Neural progenitor cell (in vitro differentiated cells): ENCODE results near the gene GRB7. TPM values are rescaled to one million over a fixed set of nuclear protein-coding genes. Genes with fewer than 3 reads are reported as not detected.

Experiments used
- DNase-seq: peaks from one replicate; pipeline ENCODE4 v3.0.0-alpha.2; 2016; ENCODE audit warnings: low spot score
- H2AFZ ChIP-seq: fragments of 200-600 bp; sonication (generic); replicated peaks from 2 replicates; pipeline ENCODE4 v1.6.1; 2016; ENCODE audit warnings: antibody characterized with exemption
- H3F3A ChIP-seq: fragments of 200-600 bp; sonication (generic); 2 replicates; pipeline ENCODE4 v1.6.1; 2016; ENCODE audit warnings: antibody characterized with exemption, low read depth
- H3K27ac ChIP-seq: fragments of 200-600 bp; sonication (generic); 2 replicates; pipeline ENCODE4 v1.5.1; 2016; ENCODE audit warnings: mild to moderate bottlenecking
- H3K27me3 ChIP-seq: fragments of 200-600 bp; sonication (generic); 2 replicates; pipeline ENCODE4 v1.6.1; 2016; ENCODE audit warnings: mild to moderate bottlenecking, moderate library complexity
- H3K36me3 ChIP-seq: fragments of 200-600 bp; sonication (generic); 2 replicates; pipeline ENCODE4 v1.5.1; 2016
- H3K4me1 ChIP-seq: fragments of 200-600 bp; sonication (generic); 2 replicates; pipeline ENCODE4 v1.6.1; 2016; ENCODE audit warnings: mixed run types
- H3K4me2 ChIP-seq: fragments of 200-600 bp; sonication (generic); 2 replicates; pipeline ENCODE4 v1.6.1; 2016
- H3K4me3 ChIP-seq: fragments of 200-600 bp; sonication (generic); 2 replicates; pipeline ENCODE4 v1.5.1; 2016
- H3K79me2 ChIP-seq: fragments of 200-600 bp; sonication (generic); 2 replicates; pipeline ENCODE4 v1.6.1; 2016; ENCODE audit warnings: low read depth
- H3K9ac ChIP-seq: fragments of 200-600 bp; sonication (generic); 2 replicates; pipeline ENCODE4 v1.6.1; 2016
- H3K9me3 ChIP-seq: fragments of 200-600 bp; sonication (generic); 2 replicates; pipeline ENCODE4 v1.5.1; 2016; ENCODE audit warnings: low read depth
- H4K20me1 ChIP-seq: fragments of 200-600 bp; sonication (generic); 2 replicates; pipeline ENCODE4 v1.6.1; 2016; ENCODE audit warnings: low read depth
- H3K27ac Mint-ChIP-seq: 3 replicates; pipeline ENCODE4 v1.8.0; 2021; ENCODE audit warnings: mixed read lengths
- H3K27me3 Mint-ChIP-seq: 2 replicates; pipeline ENCODE4 v1.8.0; 2022; ENCODE audit warnings: low read depth, mild to moderate bottlenecking, inconsistent platforms, moderate library complexity, mixed read lengths; ENCODE audit not compliant: insufficient read depth
- H3K36me3 Mint-ChIP-seq: 3 replicates; pipeline ENCODE4 v1.8.0; 2021; ENCODE audit warnings: mixed read lengths
- H3K4me1 Mint-ChIP-seq: 3 replicates; pipeline ENCODE4 v1.8.0; 2021; ENCODE audit warnings: mixed read lengths
- H3K4me3 Mint-ChIP-seq: 3 replicates; pipeline ENCODE4 v1.8.0; 2021; ENCODE audit warnings: mild to moderate bottlenecking, moderate library complexity, mixed read lengths
- H3K9me3 Mint-ChIP-seq: 3 replicates; pipeline ENCODE4 v1.8.0; 2020; ENCODE audit warnings: mixed read lengths
- EZH2 ChIP-seq: fragments of 200-600 bp; sonication (generic); IDR thresholded peaks from 2 replicates; pipeline ENCODE4 v1.6.1; 2017; ENCODE audit warnings: antibody characterized with exemption, mild to moderate bottlenecking, moderate library complexity
- EZH2phosphoT487 ChIP-seq: fragments of 200-600 bp; sonication (generic); IDR thresholded peaks from 2 replicates; pipeline ENCODE4 v1.6.1; 2017; ENCODE audit warnings: antibody characterized with exemption
- total RNA-seq: library from RNA; depleted of rRNA; stranded (reverse); fragments of >200 nt; gene quantifications from 2 replicates; pipeline ENCODE4 v1.2.3, GENCODE V29; 2015; ENCODE audit warnings: low replicate concordance
- TF ChIP-seq, protein P1 (sequence below): fragments of 200-600 bp; sonication (generic); IDR thresholded peaks from 2 replicates; pipeline ENCODE4 v1.5.1; 2017; ENCODE audit warnings: antibody characterized with exemption, mild to moderate bottlenecking

The GRB7 gene
- total RNA-seq, 1 donor from 2014 or later: 6.0 TPM

DNA sequence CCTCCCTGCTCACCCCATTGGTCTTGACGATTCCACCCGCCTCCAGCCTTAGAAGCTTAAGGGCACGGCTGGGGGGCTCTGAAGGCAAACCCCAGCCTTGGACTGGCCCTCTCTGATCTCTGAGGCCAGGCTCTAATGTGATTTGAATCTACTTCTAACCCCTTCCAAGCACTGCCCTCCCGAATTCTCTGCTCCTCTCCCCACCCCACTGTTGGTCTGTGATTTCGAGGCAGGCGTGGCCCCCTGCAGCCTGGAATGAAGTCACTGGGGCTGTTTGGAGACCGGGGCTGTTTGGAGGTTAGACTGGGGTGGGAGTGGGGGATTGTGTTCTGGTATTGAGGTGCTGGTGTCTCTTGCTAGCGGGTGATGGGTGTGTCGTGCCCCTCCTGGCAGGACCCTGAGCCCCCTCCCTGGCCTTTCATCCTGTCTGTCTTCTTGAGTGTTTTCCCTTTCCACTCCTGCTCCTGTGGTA, 2.2 kb downstream of the GRB7 start:
- Histone ChIP-seq H2AFZ (peak overlapping the region; percentile 35), H3K4me1 (peaks cover 17% of the 10 kb centered on the region), H3K27me3 (peaks cover 29% of the 10 kb centered on the region), H3K4me2 (peak overlapping the region; percentile 99), H3K79me2 (no peaks in the 10 kb centered on the region), H3K4me3 (peak overlapping the region; percentile 62), H3K9ac (no peak overlapping the region), H3K36me3 (no peaks in the 10 kb centered on the region), H4K20me1 (no peaks in the 10 kb centered on the region), H3F3A (peaks cover 24% of the 10 kb centered on the region), H3K27ac (no peak overlapping the region), H3K9me3 (no peaks in the 10 kb centered on the region)
- H3K4me3 Mint-ChIP-seq: peak overlapping the region; percentile 55
- H3K4me1 Mint-ChIP-seq: peaks cover 15% of the 10 kb centered on the region
- DNase-seq: peak; percentile 18
- peaks cover 50% of the 10 kb centered on the region for H3K27me3 Mint-ChIP-seq
- TF ChIP-seq, protein P1, sequence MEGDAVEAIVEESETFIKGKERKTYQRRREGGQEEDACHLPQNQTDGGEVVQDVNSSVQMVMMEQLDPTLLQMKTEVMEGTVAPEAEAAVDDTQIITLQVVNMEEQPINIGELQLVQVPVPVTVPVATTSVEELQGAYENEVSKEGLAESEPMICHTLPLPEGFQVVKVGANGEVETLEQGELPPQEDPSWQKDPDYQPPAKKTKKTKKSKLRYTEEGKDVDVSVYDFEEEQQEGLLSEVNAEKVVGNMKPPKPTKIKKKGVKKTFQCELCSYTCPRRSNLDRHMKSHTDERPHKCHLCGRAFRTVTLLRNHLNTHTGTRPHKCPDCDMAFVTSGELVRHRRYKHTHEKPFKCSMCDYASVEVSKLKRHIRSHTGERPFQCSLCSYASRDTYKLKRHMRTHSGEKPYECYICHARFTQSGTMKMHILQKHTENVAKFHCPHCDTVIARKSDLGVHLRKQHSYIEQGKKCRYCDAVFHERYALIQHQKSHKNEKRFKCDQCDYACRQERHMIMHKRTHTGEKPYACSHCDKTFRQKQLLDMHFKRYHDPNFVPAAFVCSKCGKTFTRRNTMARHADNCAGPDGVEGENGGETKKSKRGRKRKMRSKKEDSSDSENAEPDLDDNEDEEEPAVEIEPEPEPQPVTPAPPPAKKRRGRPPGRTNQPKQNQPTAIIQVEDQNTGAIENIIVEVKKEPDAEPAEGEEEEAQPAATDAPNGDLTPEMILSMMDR: no peak
- H3K27ac Mint-ChIP-seq: no peak overlapping the region
- no peaks in the 10 kb centered on the region for H3K36me3 Mint-ChIP-seq
- no peaks in the 10 kb centered on the region for H3K9me3 Mint-ChIP-seq

DNA sequence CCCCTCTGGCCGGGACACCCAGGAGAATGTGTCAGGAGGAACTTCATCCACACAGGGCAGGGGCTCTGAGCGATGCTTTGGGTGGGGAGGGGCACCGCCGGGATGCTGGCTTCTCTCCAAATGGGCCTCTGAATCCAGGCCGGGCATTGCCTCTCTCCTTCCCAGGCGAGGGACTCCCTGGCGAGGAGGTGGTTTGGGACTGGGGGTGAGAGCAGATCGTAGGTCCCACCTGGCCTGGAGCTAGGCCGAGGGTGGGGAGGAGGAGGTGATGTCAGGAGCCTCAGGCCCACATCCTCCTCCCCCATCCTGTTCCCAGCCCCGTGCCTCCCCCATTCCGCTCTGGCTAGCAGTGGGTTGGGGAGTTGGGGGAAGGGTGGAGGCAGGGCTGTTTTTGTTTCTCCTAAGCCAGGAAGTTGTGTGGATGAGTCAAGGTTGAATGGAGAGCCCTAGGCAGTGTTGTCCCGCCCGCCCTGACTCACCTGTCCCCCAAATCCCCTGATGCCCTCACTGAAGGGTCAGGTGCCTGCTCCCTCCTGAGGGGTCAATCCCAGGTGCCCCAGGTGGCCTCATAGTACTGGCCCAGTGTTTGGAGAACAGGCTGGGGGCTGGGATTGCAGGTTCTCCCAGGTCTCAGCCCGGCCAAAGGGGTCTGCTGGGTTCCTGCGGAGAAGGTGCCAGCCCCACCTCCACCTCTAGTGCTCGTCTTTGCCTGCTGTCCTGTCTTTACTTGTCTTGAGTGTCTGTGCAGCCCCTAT, 2.8 kb downstream of the GRB7 start:
- no peak for DNase-seq
- TF ChIP-seq EZH2phosphoT487 (no peak), EZH2 (no peak)
- TF ChIP-seq, protein P1: no peak
- H3K27me3 Mint-ChIP-seq: peaks cover 47% of the 10 kb centered on the region
- H3K27ac ChIP-seq: no peak overlapping the region
- H3K9me3 Mint-ChIP-seq: no peaks in the 10 kb centered on the region
- H3K79me2 ChIP-seq: no peaks in the 10 kb centered on the region
- H3K27ac Mint-ChIP-seq: no peak overlapping the region
- peaks cover 17% of the 10 kb centered on the region for H3K4me1 ChIP-seq
- H3K9ac ChIP-seq: no peak overlapping the region
- no peaks in the 10 kb centered on the region for H3K9me3 ChIP-seq
- no peaks in the 10 kb centered on the region for H3K36me3 Mint-ChIP-seq
- H3K36me3 ChIP-seq: no peaks in the 10 kb centered on the region
- peak overlapping the region; percentile 99 for H3K4me2 ChIP-seq
- peaks cover 15% of the 10 kb centered on the region for H3K4me1 Mint-ChIP-seq
- peaks cover 24% of the 10 kb centered on the region for H3F3A ChIP-seq
- H3K4me3 ChIP-seq: peak overlapping the region; percentile 62
- H3K4me3 Mint-ChIP-seq: peak overlapping the region; percentile 15
- peaks cover 29% of the 10 kb centered on the region for H3K27me3 ChIP-seq
- peak overlapping the region; percentile 35 for H2AFZ ChIP-seq
- H4K20me1 ChIP-seq: no peaks in the 10 kb centered on the region

DNA sequence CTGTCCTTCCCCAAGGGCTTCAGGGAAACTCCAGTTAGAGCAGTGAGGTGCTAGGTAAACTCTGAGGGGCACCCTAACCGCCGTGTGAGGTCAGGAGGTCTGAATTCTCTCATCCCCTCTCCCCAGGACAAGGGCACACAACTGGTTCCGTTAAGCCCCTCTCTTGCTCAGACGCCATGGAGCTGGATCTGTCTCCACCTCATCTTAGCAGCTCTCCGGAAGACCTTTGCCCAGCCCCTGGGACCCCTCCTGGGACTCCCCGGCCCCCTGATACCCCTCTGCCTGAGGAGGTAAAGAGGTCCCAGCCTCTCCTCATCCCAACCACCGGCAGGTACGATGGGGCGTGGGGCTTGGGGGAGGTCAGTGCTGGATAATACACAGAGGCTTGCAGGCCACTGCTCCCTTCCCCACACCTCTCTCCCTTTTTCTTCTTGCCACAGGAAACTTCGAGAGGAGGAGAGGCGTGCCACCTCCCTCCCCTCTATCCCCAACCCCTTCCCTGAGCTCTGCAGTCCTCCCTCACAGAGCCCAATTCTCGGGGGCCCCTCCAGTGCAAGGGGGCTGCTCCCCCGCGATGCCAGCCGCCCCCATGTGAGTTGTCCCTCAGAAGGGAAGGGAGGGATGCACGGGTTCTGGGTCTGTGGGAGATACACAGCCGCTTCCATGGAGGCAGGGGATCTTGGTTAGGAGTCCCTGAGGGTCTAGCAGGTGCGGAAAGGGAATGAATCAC, 4.6 kb downstream of the GRB7 start:
- Histone ChIP-seq H3K9me3 (no peaks in the 10 kb centered on the region), H3K9ac (no peak overlapping the region), H3K79me2 (no peaks in the 10 kb centered on the region), H3K4me2 (no peak overlapping the region), H4K20me1 (no peaks in the 10 kb centered on the region), H3K27ac (no peak overlapping the region), H3K27me3 (peaks cover 29% of the 10 kb centered on the region), H3F3A (peaks cover 14% of the 10 kb centered on the region), H2AFZ (no peak overlapping the region), H3K36me3 (no peaks in the 10 kb centered on the region), H3K4me3 (no peak overlapping the region), H3K4me1 (peaks cover 17% of the 10 kb centered on the region)
- H3K9me3 Mint-ChIP-seq: no peaks in the 10 kb centered on the region
- TF ChIP-seq, protein P1: no peak
- TF ChIP-seq EZH2 (no peak), EZH2phosphoT487 (no peak)
- DNase-seq: no peak
- H3K4me1 Mint-ChIP-seq: peaks cover 15% of the 10 kb centered on the region
- H3K4me3 Mint-ChIP-seq: no peak overlapping the region
- no peaks in the 10 kb centered on the region for H3K36me3 Mint-ChIP-seq
- no peak overlapping the region for H3K27ac Mint-ChIP-seq
- H3K27me3 Mint-ChIP-seq: peaks cover 38% of the 10 kb centered on the region
